Activated CD8-positive, alpha-beta memory T cell treated with anti-CD3 and anti-CD28 coated beads, Interleukin-2, amount 50 U/mL, for 1 hour (primary cell): ENCODE measurements around the gene ADGRB3.

Source experiments
- DNase-seq: peaks from one replicate; pipeline ENCODE4 v3.0.0-alpha.2; 2020; ENCODE audit errors: extremely low read depth

ADGRB3 gene

GRCh38 chr6:68634726-68635411, at the start of gene ADGRB3:
TSS of gene ADGRB3 (plus strand) at chr6:68635282. CDS start at chr6:68638676, 3,394 bp downstream.
- no peak for DNase-seq

- no peak for DNase-seq
Observed at GRCh38 chr6:68593558-68593957, 41.5 kb upstream of the ADGRB3 start.

DNA sequence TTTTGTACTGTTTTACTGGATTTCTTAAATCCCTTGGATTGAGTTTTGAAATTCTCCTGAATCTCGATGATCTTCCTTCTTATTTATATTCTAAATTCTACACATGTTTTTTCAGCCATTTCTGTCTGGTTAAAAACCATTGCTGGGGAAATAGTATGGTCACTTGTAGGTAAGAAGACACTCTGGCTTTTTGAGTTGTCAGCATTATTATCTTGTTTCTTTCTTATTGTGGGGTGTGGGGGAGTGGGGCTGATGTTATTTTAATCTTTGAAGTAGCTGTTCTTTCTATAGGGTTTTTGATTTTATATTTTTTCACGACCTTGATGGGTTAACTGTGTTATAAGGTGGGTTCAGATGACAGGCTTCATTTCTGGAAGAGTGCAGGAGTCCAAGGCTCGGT, 37.4 kb upstream of the ADGRB3 start:
- no peak for DNase-seq

- no peak for DNase-seq
Observed at GRCh38 chr6:68615938-68616337, 19.1 kb upstream of the ADGRB3 start.

- no peak for DNase-seq
Observed at GRCh38 chr6:68625998-68626397, 9.1 kb upstream of the ADGRB3 start.

GRCh38 chr6:68628161-68628560, 6.9 kb upstream of the ADGRB3 start:
- DNase-seq, result no peak

GRCh38 chr6:68632734-68633133, 2.3 kb upstream of the ADGRB3 start:
- no peak for DNase-seq

GRCh38 chr6:68633281-68633971, 1.7 kb upstream of the ADGRB3 start:
- DNase-seq, result no peak

DNA sequence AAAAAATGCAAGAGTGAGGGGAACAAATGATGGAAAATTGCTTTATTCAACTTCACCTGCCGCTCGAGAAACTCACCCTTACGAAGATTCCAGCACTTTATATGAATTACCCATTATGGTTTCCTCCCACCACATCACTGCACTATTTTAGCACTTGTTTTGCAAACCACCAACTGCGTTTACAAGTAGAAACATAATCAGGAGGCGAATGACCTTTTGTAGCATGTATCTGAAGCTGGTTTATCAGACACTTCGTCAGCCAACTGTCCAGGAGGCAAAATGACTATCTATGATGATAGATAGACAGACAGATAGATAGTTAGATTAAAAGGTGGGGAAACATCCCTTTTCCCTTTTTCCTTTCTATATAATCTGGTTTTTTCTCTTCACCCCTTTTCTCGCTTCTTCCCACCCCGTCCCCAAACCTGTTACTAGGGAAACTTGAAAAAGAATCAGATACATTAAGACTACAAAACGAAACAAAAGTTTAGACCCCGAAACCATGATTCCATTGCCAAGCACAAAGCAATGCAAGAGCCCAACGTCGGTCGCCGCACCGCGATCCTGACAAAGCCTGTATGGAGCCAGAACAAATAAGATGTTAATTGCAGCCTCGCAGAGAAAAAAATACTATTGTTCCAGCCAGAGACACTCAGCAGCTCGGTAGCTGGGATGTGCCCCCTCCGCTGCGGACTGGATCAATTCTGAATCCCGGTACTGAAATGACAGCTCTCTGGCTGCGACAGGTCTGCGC, 933 bp upstream of the ADGRB3 start:
- no peak for DNase-seq

GRCh38 chr6:68635412-68635705, 277 bp downstream of the ADGRB3 start:
- no peak for DNase-seq

- no peak for DNase-seq
Observed at GRCh38 chr6:68635706-68636513, 828 bp downstream of the ADGRB3 start.

DNA sequence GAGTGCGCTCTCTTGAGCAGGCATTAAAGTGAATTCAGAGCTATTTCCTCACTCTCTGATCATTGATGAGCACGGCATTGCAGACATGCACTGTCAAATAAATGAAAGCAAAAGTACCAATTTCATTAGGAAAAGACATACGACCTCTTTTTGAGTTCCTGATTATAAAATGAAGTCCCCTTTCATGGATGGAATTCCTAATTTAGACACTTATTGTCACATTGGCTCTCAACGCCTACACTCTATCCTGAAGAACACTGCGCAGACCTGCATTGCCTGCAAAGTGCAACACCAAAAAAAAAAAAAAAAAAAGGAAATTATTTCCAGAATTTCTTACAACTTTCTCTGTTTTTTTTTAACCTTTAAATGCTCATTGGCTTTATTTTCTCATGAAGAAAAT, 1.6 kb downstream of the ADGRB3 start:
- DNase-seq, result no peak

- DNase-seq, result no peak
Observed at GRCh38 chr6:68637071-68637470, 2.0 kb downstream of the ADGRB3 start.

GRCh38 chr6:68637782-68638181, 2.7 kb downstream of the ADGRB3 start:
- DNase-seq, result no peak

DNA sequence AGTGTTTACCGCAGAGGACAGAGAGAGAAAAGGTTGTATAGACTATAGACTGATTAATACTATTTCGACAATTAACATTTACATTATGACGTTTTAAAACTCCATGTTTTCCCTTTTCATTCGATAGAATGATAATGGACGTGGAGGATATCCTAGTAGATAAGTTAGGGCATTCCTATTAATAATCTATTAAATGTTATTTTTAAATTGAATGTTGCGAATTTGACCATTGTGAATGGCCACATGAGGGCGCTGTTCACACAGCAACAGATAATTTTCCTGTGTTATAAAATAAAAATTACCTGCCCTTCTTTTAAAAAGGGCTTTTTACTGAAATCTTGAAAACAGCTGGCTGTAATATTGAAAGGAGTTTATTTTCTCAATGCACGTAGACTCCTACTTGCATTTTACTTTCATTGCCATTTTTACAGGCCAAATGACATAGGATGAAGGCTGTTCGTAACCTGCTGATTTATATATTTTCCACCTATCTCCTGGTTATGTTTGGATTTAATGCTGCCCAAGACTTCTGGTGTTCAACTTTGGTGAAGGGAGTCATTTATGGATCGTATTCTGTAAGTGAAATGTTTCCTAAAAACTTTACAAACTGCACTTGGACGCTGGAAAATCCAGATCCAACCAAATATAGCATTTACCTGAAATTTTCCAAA, 3.3 kb downstream of the ADGRB3 start:
- no peak for DNase-seq

GRCh38 chr6:68639211-68639610, 4.1 kb downstream of the ADGRB3 start:
- DNase-seq, result no peak

- DNase-seq, result no peak
Observed at GRCh38 chr6:68639826-68640490, 4.9 kb downstream of the ADGRB3 start.

DNA sequence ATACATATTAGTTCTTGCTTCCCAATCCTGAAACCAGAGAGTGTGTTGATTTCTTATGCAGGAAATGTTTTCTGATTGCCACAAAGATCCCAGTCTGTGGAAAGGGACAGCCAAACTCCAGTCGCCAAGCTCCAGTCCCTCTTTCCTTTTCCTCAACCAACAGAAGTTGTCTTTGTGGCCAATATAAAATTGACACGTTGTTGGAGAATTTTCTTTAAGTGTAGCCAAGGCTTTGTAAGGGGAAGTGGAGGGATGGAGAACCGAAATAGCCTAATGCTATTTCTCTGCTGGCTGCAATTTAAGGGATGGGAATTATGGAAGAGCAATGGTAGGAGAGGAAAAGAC, 5.4 kb downstream of the ADGRB3 start:
- DNase-seq, result no peak

DNA sequence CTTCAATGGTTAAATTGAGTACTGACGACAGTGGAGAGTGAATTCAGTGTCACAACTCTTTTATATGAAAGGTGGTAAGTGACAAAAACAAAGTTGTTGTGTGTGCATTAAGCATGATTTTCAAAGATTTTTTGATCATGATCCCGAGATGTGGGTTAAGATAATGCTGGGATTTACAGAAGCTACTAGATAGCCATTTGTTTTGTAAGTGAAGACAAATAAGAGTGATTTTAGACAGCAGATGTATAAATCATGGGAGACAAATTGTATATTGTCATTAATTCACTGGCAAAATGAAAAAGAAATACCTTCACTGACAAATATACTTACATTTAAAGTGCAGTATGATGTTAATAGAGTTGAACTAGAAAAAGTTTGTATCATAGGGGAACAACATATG, 6.1 kb downstream of the ADGRB3 start:
- no peak for DNase-seq

- DNase-seq, result no peak
Observed at GRCh38 chr6:68642081-68642480, 7.0 kb downstream of the ADGRB3 start.

GRCh38 chr6:68642977-68643376, 7.9 kb downstream of the ADGRB3 start:
- DNase-seq, result no peak
